GM12891 (cell line): ENCODE results near the gene IFRD2.

ENCODE experiments used
- POLR2A ChIP-seq: IDR thresholded peaks from 2 replicates; pipeline ENCODE4 v1.6.1; 2011; ENCODE audit warnings: low read depth, low read length, control low read depth
- POLR2AphosphoS5 ChIP-seq: IDR thresholded peaks from 2 replicates; pipeline ENCODE4 v1.6.1; 2011; ENCODE audit warnings: low read depth, low read length, control low read depth

DNA sequence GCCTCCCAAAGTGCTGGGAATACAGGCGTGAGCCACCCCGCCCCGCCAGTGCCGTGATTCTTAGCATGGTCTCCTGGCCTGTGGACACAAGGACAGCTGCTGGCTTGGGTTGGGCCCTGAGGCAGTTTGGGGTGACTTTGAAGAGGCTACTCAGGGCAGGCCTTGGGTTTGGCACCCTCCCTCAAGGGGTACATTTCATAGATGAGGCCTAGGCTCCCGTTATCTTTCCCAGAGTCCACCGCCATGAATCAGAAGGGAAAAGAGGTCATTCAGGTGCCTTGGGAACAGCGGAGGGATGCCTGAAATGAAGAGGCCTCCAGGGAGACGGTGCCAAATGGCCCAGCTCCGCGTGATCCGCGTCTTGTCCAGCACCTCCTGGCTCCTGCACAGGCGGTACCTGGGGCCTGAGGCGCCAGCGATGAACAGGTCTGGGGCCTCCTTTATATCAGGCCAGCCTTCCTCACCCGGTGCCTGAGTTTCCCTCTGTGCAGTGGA lies 46.9 kb downstream of the IFRD2 start:
- TF ChIP-seq POLR2AphosphoS5 (no peak), POLR2A (no peak)
